HepG2 (cell line): ENCODE data around the gene SMCHD1. TPM values are rescaled to one million over a fixed set of nuclear protein-coding genes. Genes with fewer than 3 reads are reported as not detected.

Experiments
- CREM ChIP-seq, 2 experiments: sonication (generic) in 1 of 2; formaldehyde crosslinking in 1 of 2; IDR thresholded peaks; 2 replicates each; pipeline versions ENCODE4 v1.4.0 to v1.6.1; 2016 to 2020; ENCODE audit warnings: antibody characterized with exemption in 1 of 2, mild to moderate bottlenecking in 1 of 2, missing genetic modification reagents in 1 of 2
- GLMP ChIP-seq: sonication (generic); formaldehyde crosslinking; IDR thresholded peaks from 2 replicates; pipeline ENCODE4 v1.9.0; 2021; ENCODE audit warnings: missing genetic modification reagents, mild to moderate bottlenecking, borderline replicate concordance
- HMGXB4 ChIP-seq, 2 experiments: sonication (generic) in 1 of 2; formaldehyde crosslinking in 1 of 2; IDR thresholded peaks; 2 replicates each; pipeline versions ENCODE4 v1.4.0 to v1.6.1; 2018 to 2020; ENCODE audit warnings: missing genetic modification reagents in 2 of 2, borderline replicate concordance in 1 of 2, low read depth in 1 of 2, mild to moderate bottlenecking in 1 of 2, missing biosample characterization in 1 of 2
- ISX ChIP-seq: sonication (generic); formaldehyde crosslinking; conservative IDR thresholded peaks from 2 replicates; pipeline ENCODE4 v1.5.0; 2020; ENCODE audit warnings: missing genetic modification reagents
- PHF21A ChIP-seq: sonication (generic); formaldehyde crosslinking; IDR thresholded peaks from 2 replicates; pipeline ENCODE4 v1.5.0; 2020; ENCODE audit warnings: mild to moderate bottlenecking, missing genetic modification reagents
- POLR2AphosphoS2 ChIP-seq: IDR thresholded peaks from 2 replicates; pipeline ENCODE4 v1.6.1; 2011; ENCODE audit warnings: low read depth, low read length, improper control_type of control experiment
- PRDM10 ChIP-seq: sonication (generic); formaldehyde crosslinking; IDR thresholded peaks from 2 replicates; pipeline ENCODE4 v1.4.0; 2020; ENCODE audit warnings: low read depth, missing genetic modification reagents
- RXRA ChIP-seq: sonication (generic); formaldehyde crosslinking; IDR thresholded peaks from 2 replicates; pipeline ENCODE4 v1.5.1; 2020; ENCODE audit warnings: missing genetic modification reagents
- TBL1XR1 ChIP-seq: fragments of 150-350 bp; IDR thresholded peaks from 2 replicates; pipeline ENCODE4 v1.6.1; 2014; ENCODE audit warnings: borderline replicate concordance, low read length; ENCODE audit not compliant: partially characterized antibody
- ZBTB1 ChIP-seq: sonication (generic); formaldehyde crosslinking; IDR thresholded peaks from 2 replicates; pipeline ENCODE4 v1.4.0; 2020; ENCODE audit warnings: missing genetic modification reagents, borderline replicate concordance
- ZBTB2 ChIP-seq: sonication (generic); formaldehyde crosslinking; IDR thresholded peaks from 2 replicates; pipeline ENCODE4 v1.8.0; 2022; ENCODE audit warnings: low read depth, missing genetic modification reagents
- ZBTB4 ChIP-seq: sonication (generic); formaldehyde crosslinking; IDR thresholded peaks from 2 replicates; pipeline ENCODE4 v1.4.0; 2020; ENCODE audit warnings: missing genetic modification reagents, mild to moderate bottlenecking, borderline replicate concordance
- ZNF138 ChIP-seq: sonication (generic); formaldehyde crosslinking; IDR thresholded peaks from 2 replicates; pipeline ENCODE4 v1.5.0; 2020; ENCODE audit warnings: mild to moderate bottlenecking, low read depth, missing genetic modification reagents
- ZNF530 ChIP-seq: sonication (generic); formaldehyde crosslinking; IDR thresholded peaks from 2 replicates; pipeline ENCODE4 v1.5.0; 2020; ENCODE audit warnings: low read depth, mild to moderate bottlenecking, missing genetic modification reagents
- ZSCAN25 ChIP-seq: sonication (generic); formaldehyde crosslinking; IDR thresholded peaks from 2 replicates; pipeline ENCODE4 v1.8.0; 2022; ENCODE audit warnings: mild to moderate bottlenecking, missing genetic modification reagents
- polyA plus RNA-seq, 8 experiments: library from polyadenylated mRNA; depleted of rRNA in 3 of 8; stranded (reverse) in 7 of 8; unstranded in 1 of 8; fragments of >200 nt; fragmentation: Illumina TruSeq in 4 of 8; extraction: Trizol in 4 of 8; gene quantifications; 2 replicates each; pipeline versions ENCODE4 v1.2.1 to v1.2.3, GENCODE V29; 2011 to 2016; ENCODE audit warnings: low read depth in 4 of 8, missing spikeins in 1 of 8, mixed read lengths in 1 of 8; ENCODE audit not compliant: insufficient read depth in 1 of 8
- total RNA-seq, 5 experiments: library from RNA; depleted of rRNA; stranded (reverse); fragments of >200 nt; fragmentation: Illumina TruSeq; extraction: Trizol; gene quantifications; 2 replicates each; pipeline ENCODE4 v1.2.3, GENCODE V29; 2016; ENCODE audit warnings: low read depth in 1 of 5

SMCHD1 gene
- total and polyA plus RNA-seq, 2 of the 13 experiments (the other 11 are each of a cell fraction or from before 2014, with no cell fraction given) = 21.4 to 93.6 TPM

GRCh38 chr18:2655178-2655953, at the start of gene SMCHD1 (continued):
- TF ChIP-seq PRDM10 (no peak), TBL1XR1 (no peak), ZNF138 (CRISPR knock-in tag) (peak; percentile 65; the same call in 1 of the 2 replicates), RXRA (CRISPR knock-in tag) (no peak; the same call in 1 of the 2 replicates), POLR2AphosphoS2 (no peak), ZBTB1 (CRISPR knock-in tag) (no peak), ZNF530 (CRISPR knock-in tag) (no peak), PHF21A (CRISPR knock-in tag) (no peak), CREM (IDR thresholded peaks at IDR 0.05) (no peak), CREM (CRISPR knock-in tag; IDR thresholded peaks at IDR 0.05) (peak; percentile 61), ZBTB4 (CRISPR knock-in tag) (no peak; the same call in 1 of the 2 replicates), ZBTB2 (CRISPR knock-in tag) (peak; percentile 98), HMGXB4 (CRISPR knock-in tag; IDR thresholded peaks at IDR 0.05; ENCODE audit: borderline replicate concordance in 1 of 2, low read depth in 1 of 2) (peak in 1 of 2 experiments; percentile 82; a peak in 3 of 4 replicates), ISX (CRISPR knock-in tag) (peak; percentile 21; the same call in 1 of the 2 replicates), ZSCAN25 (CRISPR knock-in tag) (no peak), GLMP (CRISPR knock-in tag) (no peak)
